DMS153 (cell line): Measurements from ENCODE around the gene MRPS14.

Source experiments
- DNase-seq: peaks from one replicate; lab custom pipeline; 2025; lab: John Stamatoyannopoulos, UW

The MRPS14 gene

GRCh38 chr1:175019524-175019923 lies 3.7 kb downstream of the MRPS14 start:
- DNase-seq = no peak

GRCh38 chr1:175015243-175015642 lies 8.0 kb downstream of the MRPS14 start:
- no peak for DNase-seq

GRCh38 chr1:175013445-175013844 lies 9.8 kb downstream of the MRPS14 start:
- no peak for DNase-seq

- DNase-seq = no peak
Measured at GRCh38 chr1:175009532-175009931, 13.7 kb downstream of the MRPS14 start.

- DNase-seq = no peak
Measured at GRCh38 chr1:175005085-175005783, 18.0 kb downstream of the MRPS14 start.

GRCh38 chr1:175003521-175003920 lies 19.7 kb downstream of the MRPS14 start:
- DNase-seq = no peak

- DNase-seq = no peak
Measured at GRCh38 chr1:175002910-175003517, 20.2 kb downstream of the MRPS14 start.

GRCh38 chr1:175000697-175001187 lies 22.5 kb downstream of the MRPS14 start:
- no peak for DNase-seq

- DNase-seq = peak; percentile 17
Measured at GRCh38 chr1:174999936-175000696, 23.1 kb downstream of the MRPS14 start, which contains the start of gene CACYBP. Gene CACYBP, plus strand, starts transcription at chr1:174999947. Its CDS starts 234 bp downstream, at chr1:175000181.

- DNase-seq = peak; percentile 100
Measured at GRCh38 chr1:174999216-174999935, 23.8 kb downstream of the MRPS14 start.

GRCh38 chr1:174998569-174999215 lies 24.5 kb downstream of the MRPS14 start:
- peak; percentile 78 for DNase-seq

GRCh38 chr1:174997041-174997440 lies 26.2 kb downstream of the MRPS14 start:
- DNase-seq = no peak

GRCh38 chr1:174996476-174996875 lies 26.7 kb downstream of the MRPS14 start:
- no peak for DNase-seq

GRCh38 chr1:174995916-174996315 lies 27.3 kb downstream of the MRPS14 start:
- no peak for DNase-seq

- no peak for DNase-seq
Measured at GRCh38 chr1:174995121-174995520, 28.1 kb downstream of the MRPS14 start.

GRCh38 chr1:174991473-174991872 lies 31.8 kb downstream of the MRPS14 start:
- DNase-seq = no peak

GRCh38 chr1:174990382-174990999 lies 32.7 kb downstream of the MRPS14 start:
- peak; percentile 22 for DNase-seq

- no peak for DNase-seq
Measured at GRCh38 chr1:174989536-174990220, 33.5 kb downstream of the MRPS14 start.

GRCh38 chr1:174988986-174989385 lies 34.2 kb downstream of the MRPS14 start:
- no peak for DNase-seq

GRCh38 chr1:174988539-174988938 lies 34.7 kb downstream of the MRPS14 start:
- DNase-seq = no peak
